ENCODE data around the gene KCNT1. TPM values are rescaled to one million over a fixed set of nuclear protein-coding genes. Genes with fewer than 3 reads are reported as not detected.

KCNT1 gene
- total RNA-seq, 4 donors from 2014 or later = 0.21 TPM; not detected in 3

- H3K27ac ChIP-seq = no peak overlapping the region
- no peaks in the 10 kb centered on the region for H3K4me1 ChIP-seq
- 69 to 74% methylated on average over 19 of the region's 20 CpGs for WGBS, 2 donors
- TF ChIP-seq POLR2A (IDR thresholded peaks at IDR 0.05) (no peak), CTCF (IDR thresholded peaks at IDR 0.05) (no peak)
- no peak overlapping the region for H3K4me3 ChIP-seq (replicated peaks in 1 of 3)
- intact Hi-C loops (cut with DNase I) = no loop called here
- DNase-seq = no peak
- no peaks in the 10 kb centered on the region for H3K36me3 ChIP-seq
- H3K9me3 ChIP-seq = no peaks in the 10 kb centered on the region
- H3K27me3 ChIP-seq = no peaks in the 10 kb centered on the region
These were observed 59.3 kb downstream of the KCNT1 start for GRCh38 chr9:135761150-135761844.

GRCh38 chr9:135761845-135762168, 59.8 kb downstream of the KCNT1 start:
- no peak for DNase-seq
- no peaks in the 10 kb centered on the region for H3K9me3 ChIP-seq
- H3K27me3 ChIP-seq = no peaks in the 10 kb centered on the region
- intact Hi-C loops (cut with DNase I) = no loop called here
- no peak overlapping the region for H3K4me3 ChIP-seq (replicated peaks in 1 of 3)
- no peak for TF ChIP-seq CTCF (IDR thresholded peaks at IDR 0.05)
- no peak for TF ChIP-seq POLR2A (IDR thresholded peaks at IDR 0.05)
- no peaks in the 10 kb centered on the region for H3K4me1 ChIP-seq
- H3K27ac ChIP-seq = no peak overlapping the region
- WGBS, 2 donors = 88 to 90% methylated on average over 14 to 16 of the region's 16 CpGs
- no peaks in the 10 kb centered on the region for H3K36me3 ChIP-seq

- no peaks in the 10 kb centered on the region for H3K36me3 ChIP-seq
- 68 to 85% methylated on average over 3 to 4 of the region's 13 CpGs for WGBS, 2 donors
These were observed 60.9 kb downstream of the KCNT1 start for GRCh38 chr9:135762921-135763320.

GRCh38 chr9:135763716-135764446, 61.9 kb downstream of the KCNT1 start:
- no peaks in the 10 kb centered on the region for H3K36me3 ChIP-seq
- H3K9me3 ChIP-seq = no peaks in the 10 kb centered on the region
- no peak overlapping the region for H3K27ac ChIP-seq
- WGBS, 2 donors = 87 to 91% methylated on average over 24 of the region's 24 CpGs
- H3K4me3 ChIP-seq (replicated peaks in 1 of 3) = no peak overlapping the region
- TF ChIP-seq POLR2A (IDR thresholded peaks at IDR 0.05) (no peak), CTCF (IDR thresholded peaks at IDR 0.05) (no peak)
- H3K4me1 ChIP-seq = no peaks in the 10 kb centered on the region
- no peaks in the 10 kb centered on the region for H3K27me3 ChIP-seq
- intact Hi-C loops (cut with DNase I) = no loop called here
- DNase-seq = no peak

More at GRCh38 chr9:135762921-135763320, 60.9 kb downstream of the KCNT1 start:
- DNase-seq = no peak
- intact Hi-C loops (cut with DNase I) = no loop called here
- H3K27me3 ChIP-seq = no peaks in the 10 kb centered on the region
- H3K27ac ChIP-seq = no peak overlapping the region
- H3K9me3 ChIP-seq = no peaks in the 10 kb centered on the region
- no peak overlapping the region for H3K4me3 ChIP-seq (replicated peaks in 1 of 3)
- TF ChIP-seq POLR2A (IDR thresholded peaks at IDR 0.05) (no peak), CTCF (IDR thresholded peaks at IDR 0.05) (no peak)
- H3K4me1 ChIP-seq = no peaks in the 10 kb centered on the region

GRCh38 chr9:135764731-135765130, 62.7 kb downstream of the KCNT1 start:
- intact Hi-C loops (cut with DNase I) = no loop called here
- no peak for TF ChIP-seq CTCF (IDR thresholded peaks at IDR 0.05)
- no peak for TF ChIP-seq POLR2A (IDR thresholded peaks at IDR 0.05)

More at GRCh38 chr9:135764731-135765130, 62.7 kb downstream of the KCNT1 start:
- no peaks in the 10 kb centered on the region for H3K36me3 ChIP-seq
- DNase-seq = no peak
- no peaks in the 10 kb centered on the region for H3K4me1 ChIP-seq
- H3K27me3 ChIP-seq = no peaks in the 10 kb centered on the region
- WGBS, 2 donors = 85 to 93% methylated on average over 7 to 18 of the region's 19 CpGs
- no peak overlapping the region for H3K4me3 ChIP-seq (replicated peaks in 1 of 3)
- H3K9me3 ChIP-seq = no peaks in the 10 kb centered on the region
- H3K27ac ChIP-seq = no peak overlapping the region

Data from thyroid gland (tissue), 4 donors.